ENCODE measurements around the gene ARNT2.

DNA sequence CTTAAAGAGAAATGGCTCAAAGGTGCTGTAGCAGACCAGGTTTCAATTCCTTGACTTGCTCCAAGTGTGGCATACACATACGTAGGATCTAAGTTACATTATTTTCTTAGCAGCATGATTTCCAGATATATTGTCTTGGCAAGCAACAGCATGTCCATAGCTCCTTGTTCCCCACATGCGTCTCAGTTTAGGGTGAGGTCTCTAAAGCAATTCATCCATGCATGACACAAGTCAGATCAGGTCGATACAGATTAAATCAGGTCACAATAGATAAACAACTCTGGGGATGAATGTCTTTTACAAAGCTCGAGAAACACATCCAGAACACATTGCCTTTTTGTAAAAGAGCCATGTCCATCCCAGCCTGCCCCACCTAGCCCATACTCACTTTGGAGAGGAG is 182.0 kb downstream of the ARNT2 start:
- no peak for TF ChIP-seq POLR2A (IDR thresholded peaks at IDR 0.05; ENCODE audit: low read length)
- TF ChIP-seq CBX8 (IDR thresholded peaks at IDR 0.05) = no peak
- TF ChIP-seq BHLHE40 (IDR thresholded peaks at IDR 0.05; ENCODE audit: low read depth, low read length) = no peak
- TF ChIP-seq, protein P1, sequence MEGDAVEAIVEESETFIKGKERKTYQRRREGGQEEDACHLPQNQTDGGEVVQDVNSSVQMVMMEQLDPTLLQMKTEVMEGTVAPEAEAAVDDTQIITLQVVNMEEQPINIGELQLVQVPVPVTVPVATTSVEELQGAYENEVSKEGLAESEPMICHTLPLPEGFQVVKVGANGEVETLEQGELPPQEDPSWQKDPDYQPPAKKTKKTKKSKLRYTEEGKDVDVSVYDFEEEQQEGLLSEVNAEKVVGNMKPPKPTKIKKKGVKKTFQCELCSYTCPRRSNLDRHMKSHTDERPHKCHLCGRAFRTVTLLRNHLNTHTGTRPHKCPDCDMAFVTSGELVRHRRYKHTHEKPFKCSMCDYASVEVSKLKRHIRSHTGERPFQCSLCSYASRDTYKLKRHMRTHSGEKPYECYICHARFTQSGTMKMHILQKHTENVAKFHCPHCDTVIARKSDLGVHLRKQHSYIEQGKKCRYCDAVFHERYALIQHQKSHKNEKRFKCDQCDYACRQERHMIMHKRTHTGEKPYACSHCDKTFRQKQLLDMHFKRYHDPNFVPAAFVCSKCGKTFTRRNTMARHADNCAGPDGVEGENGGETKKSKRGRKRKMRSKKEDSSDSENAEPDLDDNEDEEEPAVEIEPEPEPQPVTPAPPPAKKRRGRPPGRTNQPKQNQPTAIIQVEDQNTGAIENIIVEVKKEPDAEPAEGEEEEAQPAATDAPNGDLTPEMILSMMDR (IDR thresholded peaks at IDR 0.05) = no peak
- TF ChIP-seq HOXA7 (CRISPR knock-in tag; IDR thresholded peaks at IDR 0.05) = no peak
- TF ChIP-seq, protein P2, sequence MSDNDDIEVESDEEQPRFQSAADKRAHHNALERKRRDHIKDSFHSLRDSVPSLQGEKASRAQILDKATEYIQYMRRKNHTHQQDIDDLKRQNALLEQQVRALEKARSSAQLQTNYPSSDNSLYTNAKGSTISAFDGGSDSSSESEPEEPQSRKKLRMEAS (IDR thresholded peaks at IDR 0.05) = no peak

Data from A549 (cell line).